OCI-M1 (cell line): ENCODE results near the gene ENTPD7.

Experiments
- DNase-seq: peaks from one replicate; lab custom pipeline; 2025; lab: John Stamatoyannopoulos, UW

The ENTPD7 gene

GRCh38 chr10:99648717-99649116, 10.6 kb upstream of the ENTPD7 start:
- DNase-seq, result peak; percentile 71

- DNase-seq, result no peak
Observed at GRCh38 chr10:99652800-99653390, 6.4 kb upstream of the ENTPD7 start.

- DNase-seq, result peak; percentile 60
Observed at GRCh38 chr10:99654390-99655175, 4.7 kb upstream of the ENTPD7 start.

GRCh38 chr10:99656199-99657064, 2.9 kb upstream of the ENTPD7 start:
- DNase-seq, result peak; percentile 77

GRCh38 chr10:99658622-99659030, 683 bp upstream of the ENTPD7 start:
- peak; percentile 68 for DNase-seq

GRCh38 chr10:99659868-99660366, 608 bp downstream of the ENTPD7 start:
- DNase-seq, result no peak

- no peak for DNase-seq
Observed at GRCh38 chr10:99660662-99661376, 1.5 kb downstream of the ENTPD7 start.

- DNase-seq, result no peak
Observed at GRCh38 chr10:99661377-99661763, 2.1 kb downstream of the ENTPD7 start.

- no peak for DNase-seq
Observed at GRCh38 chr10:99665304-99665703, 6.0 kb downstream of the ENTPD7 start.

- peak; percentile 78 for DNase-seq
Observed at GRCh38 chr10:99667108-99667751, 7.9 kb downstream of the ENTPD7 start.

GRCh38 chr10:99671386-99671785, 12.1 kb downstream of the ENTPD7 start:
- DNase-seq, result peak; percentile 14

- DNase-seq, result no peak
Observed at GRCh38 chr10:99672884-99673283, 13.6 kb downstream of the ENTPD7 start.

- peak; percentile 47 for DNase-seq
Observed at GRCh38 chr10:99673492-99673891, 14.2 kb downstream of the ENTPD7 start.

GRCh38 chr10:99674762-99675161, 15.5 kb downstream of the ENTPD7 start:
- no peak for DNase-seq

- peak; percentile 45 for DNase-seq
Observed at GRCh38 chr10:99676426-99676825, 17.1 kb downstream of the ENTPD7 start.

- no peak for DNase-seq
Observed at GRCh38 chr10:99676895-99677294, 17.6 kb downstream of the ENTPD7 start.

- DNase-seq, result no peak
Observed at GRCh38 chr10:99678921-99679320, 19.6 kb downstream of the ENTPD7 start.

- no peak for DNase-seq
Observed at GRCh38 chr10:99681553-99681952, 22.2 kb downstream of the ENTPD7 start.

GRCh38 chr10:99682032-99682431, 22.7 kb downstream of the ENTPD7 start:
- no peak for DNase-seq

- peak; percentile 19 for DNase-seq
Observed at GRCh38 chr10:99682752-99683151, 23.4 kb downstream of the ENTPD7 start.

GRCh38 chr10:99685597-99685967, 26.3 kb downstream of the ENTPD7 start:
- peak; percentile 92 for DNase-seq
